EL (cell line): Measurements from ENCODE around the gene PRKG1.
"Not testable (repeated sequence)": the region's sequence is repeated elsewhere in the genome, so short reads cannot be mapped to it uniquely, and the experiment has no call there.

Experiments
- DNase-seq: peaks from one replicate; pipeline ENCODE4 v3.0.0-alpha.2; 2016

PRKG1 gene

DNA sequence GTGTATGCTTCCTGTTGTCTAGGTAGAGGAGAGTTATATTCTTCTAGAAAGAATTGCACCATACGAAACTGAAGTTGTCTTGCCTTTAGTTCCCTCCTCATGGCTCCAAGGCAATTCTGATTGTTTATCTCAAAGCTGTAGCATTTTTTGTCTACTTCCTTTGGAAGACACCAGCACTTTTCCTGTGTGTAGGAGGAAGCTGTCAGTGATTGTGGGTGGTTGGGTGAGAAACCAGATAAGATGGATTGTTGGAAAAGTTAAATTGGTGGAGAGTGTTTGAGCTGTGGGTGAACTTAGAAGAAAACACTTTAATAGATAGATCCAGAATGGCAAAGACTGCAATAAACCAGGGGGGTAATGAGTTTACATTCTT lies 637.2 kb downstream of the PRKG1 start:
- no peak for DNase-seq

DNA sequence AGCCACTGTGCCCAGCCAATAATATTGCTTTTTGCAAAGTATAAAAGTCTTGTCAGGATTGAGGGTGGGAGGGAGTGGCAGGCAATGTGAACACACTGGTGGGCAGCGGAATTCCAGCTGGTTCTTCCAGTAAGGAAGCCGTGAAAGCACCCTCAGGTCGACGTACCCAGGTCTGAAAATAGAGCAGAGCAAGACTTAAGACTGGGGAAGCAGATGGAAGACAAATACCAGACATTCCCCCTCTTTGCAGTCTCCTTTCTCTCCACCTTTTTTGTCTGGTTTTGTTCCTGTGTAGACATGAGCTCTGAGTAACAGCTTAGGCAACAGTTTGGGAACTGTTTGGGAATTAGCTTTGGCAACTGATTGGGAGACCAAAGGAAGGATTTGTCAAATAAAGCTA lies 642.7 kb downstream of the PRKG1 start:
- no peak for DNase-seq

DNA sequence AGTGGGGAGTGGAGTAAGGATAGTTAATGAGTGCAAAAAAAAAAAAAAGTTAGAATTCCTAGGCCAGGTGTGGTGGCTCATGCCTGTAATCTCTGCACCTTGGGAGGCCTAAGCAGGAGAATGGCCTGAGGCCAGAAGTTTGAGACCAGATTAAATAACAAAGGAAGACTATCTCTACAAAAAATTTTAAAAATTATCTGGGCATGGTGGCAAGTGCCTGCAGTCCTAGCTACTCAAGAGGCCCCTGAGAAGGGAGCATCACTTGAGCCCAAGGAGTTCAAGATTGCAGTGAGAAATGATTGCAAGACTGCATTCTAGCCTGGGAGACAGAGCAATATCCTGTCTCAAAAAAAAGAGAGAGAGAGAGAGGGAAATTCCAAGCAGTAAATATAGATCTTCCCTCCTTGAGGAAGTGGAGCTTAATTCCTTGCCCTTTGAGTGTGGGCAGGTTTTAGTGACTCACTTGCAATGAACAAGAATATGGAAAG lies 644.6 kb downstream of the PRKG1 start:
- peak; percentile 46 for DNase-seq

DNA sequence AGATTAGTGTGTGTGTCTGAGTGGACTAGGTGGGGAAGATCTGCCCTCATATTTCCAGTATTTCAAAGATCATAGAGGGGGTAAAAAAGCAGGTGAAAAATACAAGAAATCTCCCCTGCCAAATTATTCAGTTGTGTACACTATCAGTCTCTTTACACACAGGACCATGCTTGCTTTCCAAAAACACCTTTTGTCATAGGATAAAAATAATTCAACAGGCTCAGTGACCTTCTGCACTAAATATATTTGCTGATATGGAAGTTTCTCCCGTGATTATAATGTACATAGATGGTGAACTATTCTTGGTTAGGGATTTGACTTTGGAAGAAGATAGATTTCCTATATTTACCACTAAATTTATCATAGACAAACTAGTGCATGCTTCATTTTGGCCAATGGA lies 649.8 kb downstream of the PRKG1 start:
- no peak for DNase-seq

DNA sequence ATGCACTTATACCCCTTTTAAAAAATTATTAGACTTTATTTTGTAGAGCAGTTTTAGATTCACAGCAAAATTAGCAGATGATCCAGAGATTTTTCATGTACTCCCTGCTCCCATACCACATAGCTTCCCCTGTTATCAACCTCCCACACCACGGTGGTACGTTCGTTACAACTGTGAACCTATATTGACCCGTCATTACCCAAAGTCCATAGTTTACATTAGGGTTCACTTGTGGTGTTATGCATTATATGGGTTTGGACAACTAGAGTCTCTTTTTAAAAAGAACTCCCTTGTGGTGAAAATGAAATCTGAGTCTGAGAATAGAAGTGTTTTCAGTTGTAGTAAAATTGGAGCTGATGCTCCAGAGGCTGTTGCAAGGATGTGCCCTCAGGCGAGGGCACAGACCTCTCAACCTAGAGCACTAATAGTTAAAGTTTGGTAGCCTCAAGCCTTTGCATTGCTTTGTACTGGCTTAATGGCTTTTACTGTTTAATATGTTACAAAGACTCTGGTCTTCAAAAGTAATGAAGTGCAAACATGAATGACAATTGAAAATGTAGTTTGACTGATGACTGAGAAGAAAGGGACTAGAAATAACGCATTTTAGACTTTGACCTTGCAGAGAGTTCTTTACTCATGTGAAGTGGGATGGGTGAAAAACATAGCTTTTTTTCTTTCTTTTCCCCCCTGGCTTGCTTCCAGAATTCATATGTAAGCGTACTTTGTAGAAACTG lies 655.7 kb downstream of the PRKG1 start:
- DNase-seq = no peak

DNA sequence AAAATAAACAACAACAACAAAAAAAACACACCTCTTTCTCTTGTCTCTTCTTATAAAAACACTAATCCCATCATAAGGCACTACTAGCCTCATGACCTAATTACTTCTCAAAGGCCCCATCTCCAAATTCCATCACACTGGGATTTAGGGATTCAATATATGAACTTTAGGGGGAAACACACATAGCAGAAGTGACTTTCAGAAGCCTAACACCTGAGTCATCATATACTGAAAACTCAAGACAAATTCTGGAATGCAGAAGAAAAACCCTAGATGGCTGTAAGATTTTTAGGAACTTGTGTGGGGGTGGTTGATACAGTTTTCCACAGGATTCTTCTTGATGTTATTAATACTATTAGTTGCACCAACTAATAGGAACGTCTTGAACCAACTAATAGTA lies 658.8 kb downstream of the PRKG1 start:
- peak; percentile 47 for DNase-seq

DNA sequence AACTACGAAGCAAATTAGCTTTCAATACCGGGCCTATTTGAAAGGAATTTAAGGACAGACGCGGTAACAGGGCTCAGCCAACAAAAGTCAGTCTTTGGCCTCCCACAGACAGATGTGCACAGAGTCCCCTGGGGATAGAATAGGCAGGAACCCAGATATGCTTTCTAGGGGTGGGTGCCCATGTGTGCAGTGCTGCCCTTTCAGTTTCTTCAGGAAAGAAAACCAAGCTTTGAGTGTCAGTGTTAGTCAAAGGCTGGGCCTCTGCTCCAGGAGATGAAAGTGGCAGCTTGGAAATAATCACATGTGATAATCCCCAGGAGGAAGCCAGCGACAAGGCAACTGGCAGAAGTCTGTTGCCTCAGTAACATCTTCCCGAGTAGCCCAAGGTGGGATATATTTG lies 668.9 kb downstream of the PRKG1 start:
- DNase-seq = no peak

DNA sequence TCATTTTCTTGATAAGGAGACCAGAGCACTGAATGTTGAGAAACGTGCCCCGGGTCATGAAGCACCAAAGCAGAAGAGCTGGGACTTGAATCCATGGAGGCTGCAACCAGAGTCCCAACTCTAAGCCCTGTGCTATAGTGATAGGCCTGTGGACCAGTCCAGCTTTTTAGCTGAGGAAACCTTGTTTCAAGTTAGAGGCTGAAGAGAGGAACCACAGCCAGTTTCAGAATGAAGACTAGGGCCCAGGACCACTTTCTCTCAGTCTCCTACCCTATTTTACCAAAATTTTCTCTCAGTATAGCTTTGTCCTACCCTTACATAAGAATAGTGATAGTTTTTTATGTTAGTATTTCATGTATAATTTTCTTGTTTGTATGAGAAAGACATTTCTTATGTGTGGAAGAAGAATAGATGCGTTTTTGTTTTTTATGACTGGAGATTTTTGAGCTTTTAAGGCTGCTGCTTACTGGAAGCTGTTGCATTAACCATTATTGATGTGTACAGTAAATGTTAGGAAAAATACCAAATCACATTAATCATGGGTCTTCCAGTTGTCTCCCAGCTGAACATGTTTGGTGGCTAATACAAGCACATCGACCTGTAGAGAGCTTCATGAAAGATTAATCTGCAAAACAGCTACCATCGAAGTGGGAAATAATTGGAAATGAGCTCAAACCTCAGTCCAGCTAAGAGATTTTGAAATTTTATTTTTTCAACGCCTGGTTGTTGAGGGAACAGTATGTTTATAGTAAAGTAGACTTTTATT lies 670.1 kb downstream of the PRKG1 start:
- DNase-seq = no peak

DNA sequence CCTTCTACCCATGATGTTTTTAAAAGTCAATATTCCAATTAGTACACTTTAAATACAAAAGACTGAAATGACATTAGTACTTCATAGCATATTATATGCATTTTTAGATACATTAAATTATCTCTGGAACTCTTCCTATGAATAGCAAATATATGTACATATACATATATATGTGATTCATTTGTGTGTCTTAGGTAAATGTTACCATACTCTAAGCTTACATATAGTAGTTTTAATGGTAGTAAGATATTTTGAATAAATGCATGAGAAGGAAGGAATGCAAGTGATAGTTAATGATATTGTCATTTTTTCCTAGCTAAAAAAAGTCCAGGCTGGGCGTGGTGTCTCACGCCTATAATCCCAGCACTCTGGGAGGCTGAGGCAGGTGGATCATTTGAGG lies 671.1 kb downstream of the PRKG1 start:
- no peak for DNase-seq

DNA sequence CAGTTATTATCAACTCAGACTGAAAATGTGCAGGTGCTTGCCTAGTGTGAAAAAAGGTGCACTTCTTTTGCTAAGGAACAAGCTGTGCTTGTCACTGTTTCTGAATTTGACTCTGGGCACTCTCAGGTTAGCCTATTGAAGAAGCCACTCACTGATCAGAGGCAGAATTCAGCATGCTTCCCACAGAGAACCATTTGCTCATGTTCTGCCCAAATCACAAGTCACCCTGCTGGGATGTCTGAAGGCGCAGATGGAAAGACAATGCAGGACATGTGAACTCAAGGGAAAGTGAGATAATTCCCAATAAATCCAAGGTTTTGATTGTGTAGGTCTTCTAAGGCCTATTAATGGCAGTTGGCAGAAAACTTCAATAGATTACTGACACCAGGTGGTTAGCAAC lies 672.9 kb downstream of the PRKG1 start:
- no peak for DNase-seq

DNA sequence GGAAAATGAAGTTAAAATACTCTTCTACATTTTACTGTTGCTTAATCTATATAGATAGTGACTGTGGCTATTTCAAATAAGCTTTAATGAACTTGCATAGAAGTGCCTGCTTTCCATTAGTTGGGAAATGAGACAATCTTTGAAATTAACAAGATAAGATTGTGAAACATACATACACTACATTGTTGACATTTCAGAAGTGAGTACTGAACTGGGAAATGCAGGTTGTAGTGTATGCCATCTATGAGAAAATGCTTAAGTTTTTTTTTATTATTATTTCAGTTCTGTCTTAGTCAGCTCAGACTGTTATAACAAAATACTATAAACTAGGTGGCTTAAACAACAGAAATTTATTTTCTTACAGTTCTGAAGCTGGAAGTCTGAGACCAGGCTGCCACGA lies 674.7 kb downstream of the PRKG1 start:
- DNase-seq = no peak

DNA sequence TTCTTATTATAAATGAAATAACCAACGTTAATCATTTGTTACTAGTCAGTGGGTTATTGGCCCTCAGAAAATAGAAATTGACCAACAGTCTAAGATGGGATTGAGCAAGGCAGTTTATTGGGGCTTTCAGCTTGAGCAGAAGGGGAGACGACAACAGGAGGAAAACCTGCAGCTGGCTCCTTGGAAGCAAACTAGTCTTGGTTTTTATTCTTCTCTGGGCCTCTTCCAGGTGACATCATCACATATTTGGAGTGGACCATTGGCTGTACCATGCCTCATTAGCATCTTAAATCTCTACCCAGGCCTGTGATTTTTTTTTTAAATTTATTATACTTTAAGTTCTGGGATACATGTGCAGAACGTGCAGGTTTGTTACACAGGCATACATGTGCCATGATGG lies 684.1 kb downstream of the PRKG1 start:
- DNase-seq = no peak

DNA sequence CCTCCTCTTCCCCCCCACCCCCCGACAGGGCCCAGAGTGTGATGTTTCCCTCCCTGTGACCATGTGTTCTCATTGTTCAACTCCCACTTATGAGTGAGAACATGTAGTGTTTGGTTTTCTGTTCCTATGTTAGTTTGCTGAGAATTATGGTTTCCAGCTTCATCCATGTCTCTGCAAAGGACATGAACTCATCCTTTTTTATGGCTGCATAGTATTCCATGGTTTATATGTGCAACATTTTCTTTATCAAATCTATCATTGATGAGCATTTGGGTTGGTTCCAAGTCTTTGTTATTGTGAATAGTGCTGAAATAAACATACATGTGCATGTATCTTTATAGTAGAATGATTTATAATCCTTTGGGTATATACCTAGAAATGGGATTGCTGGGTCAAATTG lies 684.6 kb downstream of the PRKG1 start:
- DNase-seq = not testable (repeated sequence)

DNA sequence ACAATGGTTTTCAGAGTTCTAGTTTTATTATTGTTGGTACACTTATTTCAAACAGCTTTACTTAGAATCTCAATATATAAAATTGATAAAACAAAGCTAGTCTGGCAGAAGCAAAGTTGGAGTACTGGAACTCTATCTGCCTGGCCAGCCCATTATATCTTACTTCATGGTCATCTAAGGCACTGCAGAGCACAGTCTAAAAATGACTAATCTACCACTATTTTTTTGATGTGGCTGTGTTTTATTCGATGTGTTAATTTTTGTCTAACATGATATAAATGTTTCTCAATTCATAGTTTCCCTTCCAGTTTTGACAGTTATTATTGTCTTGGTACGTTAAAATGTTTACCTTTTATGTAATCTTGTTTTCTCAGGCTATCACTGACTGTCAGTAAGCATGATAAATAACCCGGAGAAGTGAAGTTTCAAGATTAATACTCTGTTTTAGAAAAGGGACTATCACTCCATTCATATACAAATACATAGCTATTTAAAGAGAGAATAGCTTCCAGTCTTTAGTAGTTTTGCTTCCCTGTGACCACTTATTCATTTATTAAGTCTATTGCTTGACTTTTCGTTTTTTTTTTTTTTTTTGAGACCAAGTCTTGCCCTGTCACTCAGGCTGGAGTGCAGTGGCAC lies 685.7 kb downstream of the PRKG1 start:
- DNase-seq = no peak

DNA sequence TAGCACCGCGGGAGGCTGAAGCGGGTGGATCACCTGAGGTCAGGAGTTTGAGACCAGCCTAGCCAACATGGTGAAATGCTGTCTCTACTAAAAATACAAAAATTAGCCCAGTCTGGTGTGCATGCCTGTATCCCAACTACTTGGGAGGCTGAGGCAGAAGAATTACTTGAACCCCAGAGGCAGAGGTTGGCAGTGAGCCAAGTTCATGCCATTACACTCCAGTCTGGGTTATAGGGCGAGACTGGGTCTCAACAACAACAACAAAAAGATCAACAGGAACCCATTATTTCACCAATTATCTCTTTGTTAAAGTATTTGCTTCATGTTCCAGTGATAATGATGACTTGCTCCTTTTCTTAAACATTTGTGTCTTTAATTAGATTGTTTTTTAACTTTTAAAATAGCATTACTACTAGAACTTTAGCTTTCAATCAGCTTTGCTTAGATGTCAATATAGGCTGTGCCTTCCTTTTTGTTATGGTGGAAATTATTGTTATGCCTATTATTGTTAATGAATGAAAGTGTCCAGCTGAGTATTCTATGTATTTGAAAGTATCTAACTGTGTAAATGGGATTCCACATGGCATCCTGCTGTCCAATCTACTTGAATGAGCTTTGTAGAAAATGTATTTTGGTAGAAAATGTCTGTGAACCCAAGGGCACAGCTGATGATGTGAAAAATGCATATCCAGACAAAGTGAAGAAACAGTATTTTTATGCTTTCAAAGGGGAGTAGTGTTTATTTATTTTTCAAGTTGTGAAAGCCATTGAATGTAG lies 686.8 kb downstream of the PRKG1 start:
- DNase-seq = no peak

DNA sequence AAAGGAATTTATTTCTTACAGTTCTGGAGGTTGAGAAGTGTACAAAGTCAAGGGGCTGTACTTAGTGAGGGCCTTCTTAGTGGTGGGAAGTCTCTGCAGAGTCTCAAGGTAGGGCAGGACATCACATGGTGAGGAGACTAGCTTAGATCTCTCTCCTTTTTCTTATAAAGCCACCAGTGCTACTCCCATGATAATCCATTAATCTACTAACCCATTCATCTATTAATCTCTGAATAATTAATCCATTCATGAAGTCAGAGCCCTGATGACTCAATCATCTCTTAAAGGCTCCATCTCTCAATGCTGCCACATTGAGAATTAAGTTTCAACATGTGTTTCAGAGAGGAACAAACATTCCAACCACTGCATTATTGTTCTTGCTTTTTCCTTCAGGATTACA lies 689.5 kb downstream of the PRKG1 start:
- DNase-seq = no peak

DNA sequence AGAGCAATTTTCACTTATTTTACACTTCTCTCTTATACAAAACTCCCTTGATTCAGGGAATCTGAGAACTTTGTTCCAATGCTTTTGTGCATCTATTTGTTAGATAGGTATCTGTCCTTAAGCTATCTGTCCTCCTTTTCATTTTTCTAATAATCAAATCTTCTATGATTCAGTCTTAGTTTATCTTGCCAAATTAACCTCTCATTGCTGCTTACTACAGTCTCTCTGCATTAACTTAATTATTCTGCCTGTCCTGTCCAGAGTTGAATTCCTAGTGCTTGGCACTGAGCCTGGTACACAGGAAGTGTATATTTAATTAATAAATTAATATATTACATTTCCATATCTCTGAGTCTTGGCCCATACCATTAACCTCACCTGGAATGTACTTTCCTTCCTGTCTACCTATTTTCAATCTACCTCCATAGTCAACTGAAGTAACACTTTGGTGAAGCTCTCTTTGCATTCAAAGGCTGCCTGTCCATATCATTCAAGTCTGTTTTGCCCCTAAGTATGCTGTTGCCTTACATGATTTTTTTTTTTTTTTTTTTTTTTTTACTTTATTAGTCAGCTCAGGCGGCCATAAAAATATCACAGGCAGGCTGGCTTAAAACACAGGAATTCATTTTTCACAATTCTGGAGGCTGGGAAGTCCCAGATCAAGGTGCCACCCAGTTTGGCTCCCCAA lies 691.1 kb downstream of the PRKG1 start:
- no peak for DNase-seq

DNA sequence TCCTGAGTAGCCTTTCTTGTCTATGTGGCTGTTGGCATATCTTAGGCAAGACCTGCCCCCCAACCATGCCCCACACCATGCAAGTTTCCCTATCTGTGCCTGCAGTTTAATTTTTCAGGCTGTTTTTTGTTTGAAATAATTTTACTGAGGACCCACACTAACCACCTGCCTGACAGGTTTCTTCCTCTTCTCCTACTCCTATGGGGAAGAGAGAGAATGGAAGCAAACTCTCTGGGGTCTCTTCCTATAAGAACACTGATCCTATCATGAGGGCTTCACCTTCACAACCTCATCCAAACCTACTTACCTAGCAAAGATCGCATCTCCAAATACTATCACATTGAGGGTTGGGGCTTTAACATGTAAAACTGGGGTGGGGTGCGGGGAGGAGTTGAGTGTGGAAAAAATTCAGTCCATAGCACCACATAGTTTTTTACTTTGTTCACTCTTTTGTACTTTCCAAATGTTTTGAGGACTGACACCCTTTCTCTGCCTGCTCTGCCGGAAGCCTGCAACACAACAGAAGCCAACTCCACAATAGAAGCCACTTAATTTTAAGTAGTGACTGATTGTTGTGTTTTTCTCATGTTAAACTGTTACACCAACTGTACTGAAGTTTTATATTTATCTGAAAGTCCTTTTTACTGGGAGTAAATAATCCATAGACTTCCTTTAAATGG lies 692.3 kb downstream of the PRKG1 start:
- no peak for DNase-seq

DNA sequence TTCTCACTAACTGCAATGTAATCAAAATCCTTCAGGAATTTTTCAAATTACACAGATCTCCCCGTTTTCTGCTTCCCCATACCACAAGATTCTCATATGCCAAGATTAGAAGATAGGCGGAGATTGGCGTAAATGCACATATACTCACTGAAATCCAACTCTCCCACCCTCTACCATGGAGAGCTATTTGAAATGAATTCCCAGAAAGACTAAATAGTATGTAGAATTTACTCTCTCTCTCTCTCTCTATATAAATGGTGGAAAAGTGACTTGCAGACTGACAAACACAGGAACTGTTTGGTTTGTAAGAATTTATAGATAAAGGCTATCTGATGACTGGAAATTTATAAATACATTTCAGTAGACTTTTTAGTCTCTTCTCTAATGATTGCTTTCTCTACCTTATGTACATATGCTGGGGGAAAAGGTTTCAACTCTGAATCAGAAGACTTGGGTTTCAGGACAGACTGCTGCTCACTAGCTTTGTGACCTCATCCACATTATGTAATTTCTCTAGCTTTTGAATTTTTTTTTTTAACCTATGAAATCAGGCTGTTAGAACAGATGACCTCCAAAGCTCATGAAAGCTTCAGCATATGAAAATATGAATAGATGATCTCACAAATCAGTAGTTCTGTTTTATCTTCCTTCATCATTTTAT lies 692.9 kb downstream of the PRKG1 start:
- no peak for DNase-seq

DNA sequence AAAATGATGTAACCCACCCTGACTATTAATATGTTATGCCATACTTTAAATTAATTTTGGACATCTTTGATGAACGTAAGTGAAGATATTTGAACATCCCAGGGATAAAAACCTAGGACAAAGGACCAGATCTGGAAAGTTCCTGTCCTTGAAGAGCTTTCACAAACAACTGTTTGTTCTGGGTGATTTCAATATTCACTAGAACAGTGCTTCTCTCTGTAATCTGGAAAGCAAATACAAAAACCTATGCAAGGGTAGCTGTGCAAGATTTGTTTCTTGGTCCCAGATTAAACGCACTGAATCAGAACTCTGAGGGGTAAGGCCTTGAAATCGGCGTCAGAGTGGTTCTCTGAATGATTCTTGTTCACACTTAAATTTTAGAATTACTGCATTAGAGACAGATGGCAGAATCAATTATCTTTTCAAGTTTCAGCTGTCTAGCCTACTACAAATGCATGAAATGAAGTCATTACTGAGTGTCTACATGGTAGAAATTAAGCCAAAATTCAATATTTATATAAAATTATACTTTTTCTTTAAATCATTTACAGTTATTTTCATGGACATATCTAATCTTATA lies 694.7 kb downstream of the PRKG1 start:
- DNase-seq = no peak

DNA sequence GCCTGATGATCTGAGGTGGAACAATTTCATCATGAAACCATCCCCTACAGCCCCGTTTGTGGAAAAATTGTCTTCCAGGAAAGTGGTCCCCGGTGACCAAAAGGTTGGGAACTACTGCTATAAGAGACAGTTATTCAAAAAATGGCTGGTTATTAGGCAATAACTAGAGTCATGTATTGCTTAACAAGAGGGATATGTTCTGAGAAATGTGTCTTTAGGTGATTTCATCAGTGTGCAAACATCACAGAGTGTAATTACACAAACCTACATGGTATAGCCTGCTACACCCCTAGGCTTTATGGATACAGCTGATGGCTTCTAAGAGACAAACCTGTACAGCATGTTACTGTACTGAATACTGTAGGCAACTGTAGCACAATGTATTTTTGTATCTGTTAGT lies 696.4 kb downstream of the PRKG1 start:
- no peak for DNase-seq
